ENCODE results near the gene VAV1. TPM values are rescaled to one million over a fixed set of nuclear protein-coding genes. Genes with fewer than 3 reads are reported as not detected.
A peak's percentile ranks its signal among the peaks of the same experiment; 100 is the strongest.

Gene VAV1
- total and polyA plus RNA-seq, 2 of the 13 experiments (the other 11 are each of a cell fraction or from before 2014, with no cell fraction given), result not detected

GRCh38 chr19:6734096-6734696 lies 38.3 kb upstream of the VAV1 start:
- intact Hi-C loops (cut with micrococcal nuclease; ENCODE audit: unreplicated experiment), result loop anchor here (10.0 kb wide), 1 partner anchor 1141 kb away; the partner anchor contains the start of gene PRR36
- peak overlapping the region in 2 of 3 experiments; percentile 6 to 50; a peak in 2 of 6 replicates for H3K4me3 ChIP-seq (replicated peaks in 1 of 3; ENCODE audit: insufficient read depth in 1 of 3, low read depth in 2 of 3, low read length in 3 of 3)
- ATAC-seq (no peak), DNase-seq (ENCODE audit: low spot score) (no peak), FAIRE-seq (no peak)
- peak overlapping the region; percentile 57 for H3K4me2 ChIP-seq (ENCODE audit: low read depth, low read length)
- CTCF ChIA-PET (ENCODE audit: low intra/inter-chr PET ratio, low total read pairs), result no interaction called here
- no peaks in the 10 kb centered on the region; a peak in 1 of 5 replicates for H3K27me3 ChIP-seq (ENCODE audit: control insufficient read depth in 1 of 2, insufficient read depth in 2 of 2, low read length in 2 of 2)
- peak overlapping the region; percentile 40 for H3K27ac ChIP-seq (ENCODE audit: extremely low read length, insufficient read depth, low read length)
- in situ Hi-C loops (cut with HindIII; ENCODE audit: extremely low pct_ligation_motif_present, low pct_unique_long_range_greater_than_20kb), result no loop called here
- peaks cover 0 to 2% of the 10 kb centered on the region in 2 experiments; a peak in 2 of 5 replicates for H3K36me3 ChIP-seq (replicated peaks in 1 of 2; ENCODE audit: control insufficient read depth in 1 of 2, insufficient read depth in 2 of 2, low read length in 2 of 2)
- H3K9me3 ChIP-seq (ENCODE audit: low read length), result no peaks in the 10 kb centered on the region
- POLR2A ChIA-PET, result interaction anchor here (5.4 kb wide), 1 partner anchor 11 kb away, joined by 278 read pairs; the partner anchor contains the start of gene C3
- BruUV-seq (replicated peaks), result no TSS peak
- H3K4me1 ChIP-seq (ENCODE audit: insufficient read depth, low read length), result peaks cover 51% of the 10 kb centered on the region
- no peak overlapping the region for H2AFZ ChIP-seq (ENCODE audit: low read length)
- peaks cover 14% of the 10 kb centered on the region for H3K79me2 ChIP-seq (ENCODE audit: insufficient read depth, low read length)
- no peak overlapping the region for H3K9ac ChIP-seq (ENCODE audit: insufficient read depth, low read depth, low read length)
- 37% methylated on average over 14 of the region's 20 CpGs for WGBS (ENCODE audit: low lambda C conversion rate)
- H4K20me1 ChIP-seq (ENCODE audit: insufficient read depth, low read length), result no peaks in the 10 kb centered on the region
- TF ChIP-seq ZNF263 (CRISPR knock-in tag; IDR thresholded peaks at IDR 0.05) (peak; percentile 91), ELF3 (CRISPR knock-in tag; IDR thresholded peaks at IDR 0.05) (peak; percentile 96), BCL6 (CRISPR knock-in tag; IDR thresholded peaks at IDR 0.05) (0 out of 2 replicates have a peak, but pooled peaks have one; percentile 17), HDAC1 (CRISPR knock-in tag; IDR thresholded peaks at IDR 0.05) (peak; percentile 60; the same call in 1 of the 2 replicates), SIN3A (IDR thresholded peaks at IDR 0.05; ENCODE audit: borderline replicate concordance, low read depth, low read length) (peak; percentile 57; the same call in 1 of the 2 replicates), SSRP1 (CRISPR knock-in tag; IDR thresholded peaks at IDR 0.05) (peak; percentile 60; the same call in 1 of the 2 replicates), FOSL2 (CRISPR knock-in tag; IDR thresholded peaks at IDR 0.05) (peak; percentile 86), ERF (CRISPR knock-in tag; IDR thresholded peaks at IDR 0.05) (peak; percentile 77), ONECUT2 (CRISPR knock-in tag; IDR thresholded peaks at IDR 0.05) (no peak), SOX6 (IDR thresholded peaks at IDR 0.05) (no peak), SOX6 (CRISPR knock-in tag; IDR thresholded peaks at IDR 0.05) (peak; percentile 67), PPARG (CRISPR knock-in tag; conservative IDR thresholded peaks at IDR 0.05) (0 out of 2 replicates have a peak, but pooled peaks have one; percentile 10), THAP11 (CRISPR knock-in tag; IDR thresholded peaks at IDR 0.05) (peak; percentile 65), HDAC2 (CRISPR knock-in tag; IDR thresholded peaks at IDR 0.05) (peak; percentile 57), ZBTB7B (CRISPR knock-in tag; IDR thresholded peaks at IDR 0.05) (0 out of 2 replicates have a peak, but pooled peaks have one; percentile 26), FOXO1 (CRISPR knock-in tag; IDR thresholded peaks at IDR 0.05) (peak; percentile 61; the same call in 1 of the 2 replicates), ZBTB7A (CRISPR knock-in tag; IDR thresholded peaks at IDR 0.05) (peak; percentile 18; the same call in 1 of the 2 replicates), SKIL (CRISPR knock-in tag; IDR thresholded peaks at IDR 0.05; ENCODE audit: borderline replicate concordance) (peak; percentile 82), ZNF331 (CRISPR knock-in tag; IDR thresholded peaks at IDR 0.05) (no peak)
- TF ChIP-seq, protein P1, sequence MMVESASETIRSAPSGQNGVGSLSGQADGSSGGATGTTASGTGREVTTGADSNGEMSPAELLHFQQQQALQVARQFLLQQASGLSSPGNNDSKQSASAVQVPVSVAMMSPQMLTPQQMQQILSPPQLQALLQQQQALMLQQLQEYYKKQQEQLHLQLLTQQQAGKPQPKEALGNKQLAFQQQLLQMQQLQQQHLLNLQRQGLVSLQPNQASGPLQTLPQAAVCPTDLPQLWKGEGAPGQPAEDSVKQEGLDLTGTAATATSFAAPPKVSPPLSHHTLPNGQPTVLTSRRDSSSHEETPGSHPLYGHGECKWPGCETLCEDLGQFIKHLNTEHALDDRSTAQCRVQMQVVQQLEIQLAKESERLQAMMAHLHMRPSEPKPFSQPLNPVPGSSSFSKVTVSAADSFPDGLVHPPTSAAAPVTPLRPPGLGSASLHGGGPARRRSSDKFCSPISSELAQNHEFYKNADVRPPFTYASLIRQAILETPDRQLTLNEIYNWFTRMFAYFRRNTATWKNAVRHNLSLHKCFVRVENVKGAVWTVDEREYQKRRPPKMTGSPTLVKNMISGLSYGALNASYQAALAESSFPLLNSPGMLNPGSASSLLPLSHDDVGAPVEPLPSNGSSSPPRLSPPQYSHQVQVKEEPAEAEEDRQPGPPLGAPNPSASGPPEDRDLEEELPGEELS (CRISPR knock-in tag; IDR thresholded peaks at IDR 0.05), result peak; percentile 59
- TF ChIP-seq, protein P2, sequence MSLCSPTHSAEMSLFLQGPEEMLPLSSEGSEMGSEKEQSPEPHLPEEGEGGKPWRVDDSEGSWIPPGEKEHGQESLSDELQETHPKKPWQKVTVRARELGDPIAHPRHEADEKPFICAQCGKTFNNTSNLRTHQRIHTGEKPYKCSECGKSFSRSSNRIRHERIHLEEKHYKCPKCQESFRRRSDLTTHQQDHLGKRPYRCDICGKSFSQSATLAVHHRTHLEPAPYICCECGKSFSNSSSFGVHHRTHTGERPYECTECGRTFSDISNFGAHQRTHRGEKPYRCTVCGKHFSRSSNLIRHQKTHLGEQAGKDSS (CRISPR knock-in tag; IDR thresholded peaks at IDR 0.05; ENCODE audit: borderline replicate concordance, low read depth), result no peak
